HepG2 (cell line): ENCODE measurements around the gene ZDHHC16. TPM values are rescaled to one million over a fixed set of nuclear protein-coding genes. Genes with fewer than 3 reads are reported as not detected.

ENCODE experiments used
- BORCS8-MEF2B ChIP-seq: sonication (generic); formaldehyde crosslinking; IDR thresholded peaks from 2 replicates; pipeline ENCODE4 v1.8.0; 2022; ENCODE audit warnings: mild to moderate bottlenecking, missing genetic modification reagents
- ELF1 ChIP-seq: sonication (generic); formaldehyde crosslinking; IDR thresholded peaks from 2 replicates; pipeline ENCODE4 v1.4.0; 2020; ENCODE audit warnings: missing genetic modification reagents
- FOXA3 ChIP-seq: IDR thresholded peaks from 2 replicates; pipeline ENCODE4 v1.6.1; 2016; ENCODE audit warnings: missing genetic modification reagents, missing compliant biosample characterization
- KDM2A ChIP-seq: sonication (generic); formaldehyde crosslinking; IDR thresholded peaks from 2 replicates; pipeline ENCODE4 v1.4.0; 2020; ENCODE audit warnings: low read depth, missing genetic modification reagents, borderline replicate concordance
- RXRA ChIP-seq: sonication (generic); formaldehyde crosslinking; IDR thresholded peaks from 2 replicates; pipeline ENCODE4 v1.5.1; 2020; ENCODE audit warnings: missing genetic modification reagents
- THAP11 ChIP-seq: IDR thresholded peaks from 2 replicates; pipeline ENCODE4 v1.6.1; 2016; ENCODE audit warnings: missing biosample characterization, missing genetic modification reagents
- ZNF772 ChIP-seq: sonication (generic); formaldehyde crosslinking; IDR thresholded peaks from 2 replicates; pipeline ENCODE4 v1.5.0; 2020; ENCODE audit warnings: mild to moderate bottlenecking, missing genetic modification reagents
- polyA plus RNA-seq, 8 experiments: library from polyadenylated mRNA; depleted of rRNA in 3 of 8; stranded (reverse) in 7 of 8; unstranded in 1 of 8; fragments of >200 nt; fragmentation: Illumina TruSeq in 4 of 8; extraction: Trizol in 4 of 8; gene quantifications; 2 replicates each; pipeline versions ENCODE4 v1.2.1 to v1.2.3, GENCODE V29; 2011 to 2016; ENCODE audit warnings: low read depth in 4 of 8, missing spikeins in 1 of 8, mixed read lengths in 1 of 8; ENCODE audit not compliant: insufficient read depth in 1 of 8
- total RNA-seq, 5 experiments: library from RNA; depleted of rRNA; stranded (reverse); fragments of >200 nt; fragmentation: Illumina TruSeq; extraction: Trizol; gene quantifications; 2 replicates each; pipeline ENCODE4 v1.2.3, GENCODE V29; 2016; ENCODE audit warnings: low read depth in 1 of 5
- TF ChIP-seq, protein P1 (sequence below): sonication (generic); formaldehyde crosslinking; IDR thresholded peaks from 2 replicates; pipeline ENCODE4 v1.5.1; 2020; ENCODE audit warnings: missing genetic modification reagents, mild to moderate bottlenecking, borderline replicate concordance
- TF ChIP-seq, protein P2 (sequence below): sonication (generic); formaldehyde crosslinking; IDR thresholded peaks from 2 replicates; pipeline ENCODE4 v1.4.0; 2020; ENCODE audit warnings: low read depth, mild to moderate bottlenecking, missing genetic modification reagents
- TF ChIP-seq, protein P3 (sequence below): sonication (generic); formaldehyde crosslinking; IDR thresholded peaks from 2 replicates; pipeline ENCODE4 v1.5.0; 2020; ENCODE audit warnings: missing genetic modification reagents
- TF ChIP-seq, protein P4 (sequence below): sonication (generic); formaldehyde crosslinking; IDR thresholded peaks from 2 replicates; pipeline ENCODE4 v1.9.0; 2021; ENCODE audit warnings: missing genetic modification reagents, borderline replicate concordance
- TF ChIP-seq, protein P5 (sequence below): sonication (generic); formaldehyde crosslinking; IDR thresholded peaks from 2 replicates; pipeline ENCODE4 v1.5.1; 2020; ENCODE audit warnings: mild to moderate bottlenecking, missing genetic modification reagents, moderate library complexity

The ZDHHC16 gene
- total and polyA plus RNA-seq, 2 of the 13 experiments (the other 11 are each of a cell fraction or from before 2014, with no cell fraction given) = 40.8 to 41.8 TPM

DNA sequence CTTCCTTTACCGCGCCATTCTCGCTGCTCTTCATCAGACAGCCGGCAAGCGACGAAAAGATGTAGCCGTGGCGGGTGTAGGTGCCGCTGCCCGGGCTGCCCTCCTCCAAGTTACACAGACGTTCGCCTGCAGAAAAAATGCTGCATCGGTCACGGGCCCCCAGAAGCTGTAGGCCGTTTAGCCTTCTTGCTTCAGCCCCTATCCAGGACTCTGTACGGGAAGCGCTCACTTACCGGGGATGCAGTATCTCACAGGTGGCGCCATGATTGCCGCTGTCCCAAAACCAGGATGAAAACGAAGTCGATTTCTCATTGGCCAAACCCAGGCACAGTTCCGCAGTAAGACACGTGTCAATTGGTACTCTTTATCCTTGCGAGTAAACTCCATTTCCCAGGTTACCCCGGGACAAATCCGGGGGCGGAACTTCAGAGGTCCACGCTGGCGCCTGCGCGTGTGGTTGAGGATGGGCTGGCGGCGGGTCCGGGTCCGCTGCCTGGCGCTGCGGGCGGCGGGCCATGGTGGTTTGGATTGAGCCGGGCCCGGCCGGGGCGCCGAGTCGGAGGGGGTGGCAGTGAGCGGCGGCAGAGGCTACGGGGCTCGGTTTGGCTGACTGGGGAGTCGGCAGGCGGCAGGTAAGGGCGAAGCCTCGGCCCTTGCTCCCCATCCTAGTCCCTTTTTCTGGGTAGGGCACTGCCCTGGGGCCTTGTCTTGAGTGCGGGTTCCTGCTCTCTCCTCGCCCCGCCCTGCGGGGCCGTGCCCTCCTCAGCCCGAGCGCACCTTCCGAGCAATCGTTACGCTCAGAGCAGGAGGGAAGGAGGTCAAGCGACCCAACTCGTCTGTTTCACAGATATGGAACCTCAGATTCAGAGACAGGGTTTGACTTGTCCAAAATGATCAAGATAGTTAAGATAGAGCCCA, at the start of gene ZDHHC16, which contains the start of gene EXOSC1 (continued):
- TF ChIP-seq BORCS8-MEF2B (CRISPR knock-in tag) (peak; percentile 62), FOXA3 (CRISPR knock-in tag) (peak; percentile 58; the same call in 1 of the 2 replicates), KDM2A (CRISPR knock-in tag) (peak; percentile 83), ZNF772 (CRISPR knock-in tag) (no peak), RXRA (CRISPR knock-in tag) (peak; percentile 30; the same call in 1 of the 2 replicates), THAP11 (peak; percentile 100), ELF1 (peak; percentile 93)
- TF ChIP-seq, protein P1, sequence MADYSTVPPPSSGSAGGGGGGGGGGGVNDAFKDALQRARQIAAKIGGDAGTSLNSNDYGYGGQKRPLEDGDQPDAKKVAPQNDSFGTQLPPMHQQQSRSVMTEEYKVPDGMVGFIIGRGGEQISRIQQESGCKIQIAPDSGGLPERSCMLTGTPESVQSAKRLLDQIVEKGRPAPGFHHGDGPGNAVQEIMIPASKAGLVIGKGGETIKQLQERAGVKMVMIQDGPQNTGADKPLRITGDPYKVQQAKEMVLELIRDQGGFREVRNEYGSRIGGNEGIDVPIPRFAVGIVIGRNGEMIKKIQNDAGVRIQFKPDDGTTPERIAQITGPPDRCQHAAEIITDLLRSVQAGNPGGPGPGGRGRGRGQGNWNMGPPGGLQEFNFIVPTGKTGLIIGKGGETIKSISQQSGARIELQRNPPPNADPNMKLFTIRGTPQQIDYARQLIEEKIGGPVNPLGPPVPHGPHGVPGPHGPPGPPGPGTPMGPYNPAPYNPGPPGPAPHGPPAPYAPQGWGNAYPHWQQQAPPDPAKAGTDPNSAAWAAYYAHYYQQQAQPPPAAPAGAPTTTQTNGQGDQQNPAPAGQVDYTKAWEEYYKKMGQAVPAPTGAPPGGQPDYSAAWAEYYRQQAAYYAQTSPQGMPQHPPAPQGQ (CRISPR knock-in tag) = no peak
- TF ChIP-seq, protein P2, sequence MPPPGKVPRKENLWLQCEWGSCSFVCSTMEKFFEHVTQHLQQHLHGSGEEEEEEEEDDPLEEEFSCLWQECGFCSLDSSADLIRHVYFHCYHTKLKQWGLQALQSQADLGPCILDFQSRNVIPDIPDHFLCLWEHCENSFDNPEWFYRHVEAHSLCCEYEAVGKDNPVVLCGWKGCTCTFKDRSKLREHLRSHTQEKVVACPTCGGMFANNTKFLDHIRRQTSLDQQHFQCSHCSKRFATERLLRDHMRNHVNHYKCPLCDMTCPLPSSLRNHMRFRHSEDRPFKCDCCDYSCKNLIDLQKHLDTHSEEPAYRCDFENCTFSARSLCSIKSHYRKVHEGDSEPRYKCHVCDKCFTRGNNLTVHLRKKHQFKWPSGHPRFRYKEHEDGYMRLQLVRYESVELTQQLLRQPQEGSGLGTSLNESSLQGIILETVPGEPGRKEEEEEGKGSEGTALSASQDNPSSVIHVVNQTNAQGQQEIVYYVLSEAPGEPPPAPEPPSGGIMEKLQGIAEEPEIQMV (CRISPR knock-in tag) = peak; percentile 67; the same call in 1 of the 2 replicates
- TF ChIP-seq, protein P3, sequence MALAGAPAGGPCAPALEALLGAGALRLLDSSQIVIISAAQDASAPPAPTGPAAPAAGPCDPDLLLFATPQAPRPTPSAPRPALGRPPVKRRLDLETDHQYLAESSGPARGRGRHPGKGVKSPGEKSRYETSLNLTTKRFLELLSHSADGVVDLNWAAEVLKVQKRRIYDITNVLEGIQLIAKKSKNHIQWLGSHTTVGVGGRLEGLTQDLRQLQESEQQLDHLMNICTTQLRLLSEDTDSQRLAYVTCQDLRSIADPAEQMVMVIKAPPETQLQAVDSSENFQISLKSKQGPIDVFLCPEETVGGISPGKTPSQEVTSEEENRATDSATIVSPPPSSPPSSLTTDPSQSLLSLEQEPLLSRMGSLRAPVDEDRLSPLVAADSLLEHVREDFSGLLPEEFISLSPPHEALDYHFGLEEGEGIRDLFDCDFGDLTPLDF (CRISPR knock-in tag) = peak; percentile 79; the same call in 1 of the 2 replicates
- TF ChIP-seq, protein P4, sequence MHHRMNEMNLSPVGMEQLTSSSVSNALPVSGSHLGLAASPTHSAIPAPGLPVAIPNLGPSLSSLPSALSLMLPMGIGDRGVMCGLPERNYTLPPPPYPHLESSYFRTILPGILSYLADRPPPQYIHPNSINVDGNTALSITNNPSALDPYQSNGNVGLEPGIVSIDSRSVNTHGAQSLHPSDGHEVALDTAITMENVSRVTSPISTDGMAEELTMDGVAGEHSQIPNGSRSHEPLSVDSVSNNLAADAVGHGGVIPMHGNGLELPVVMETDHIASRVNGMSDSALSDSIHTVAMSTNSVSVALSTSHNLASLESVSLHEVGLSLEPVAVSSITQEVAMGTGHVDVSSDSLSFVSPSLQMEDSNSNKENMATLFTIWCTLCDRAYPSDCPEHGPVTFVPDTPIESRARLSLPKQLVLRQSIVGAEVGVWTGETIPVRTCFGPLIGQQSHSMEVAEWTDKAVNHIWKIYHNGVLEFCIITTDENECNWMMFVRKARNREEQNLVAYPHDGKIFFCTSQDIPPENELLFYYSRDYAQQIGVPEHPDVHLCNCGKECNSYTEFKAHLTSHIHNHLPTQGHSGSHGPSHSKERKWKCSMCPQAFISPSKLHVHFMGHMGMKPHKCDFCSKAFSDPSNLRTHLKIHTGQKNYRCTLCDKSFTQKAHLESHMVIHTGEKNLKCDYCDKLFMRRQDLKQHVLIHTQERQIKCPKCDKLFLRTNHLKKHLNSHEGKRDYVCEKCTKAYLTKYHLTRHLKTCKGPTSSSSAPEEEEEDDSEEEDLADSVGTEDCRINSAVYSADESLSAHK = 0 out of 2 replicates have a peak, but pooled peaks have one; percentile 29
- TF ChIP-seq, protein P5, sequence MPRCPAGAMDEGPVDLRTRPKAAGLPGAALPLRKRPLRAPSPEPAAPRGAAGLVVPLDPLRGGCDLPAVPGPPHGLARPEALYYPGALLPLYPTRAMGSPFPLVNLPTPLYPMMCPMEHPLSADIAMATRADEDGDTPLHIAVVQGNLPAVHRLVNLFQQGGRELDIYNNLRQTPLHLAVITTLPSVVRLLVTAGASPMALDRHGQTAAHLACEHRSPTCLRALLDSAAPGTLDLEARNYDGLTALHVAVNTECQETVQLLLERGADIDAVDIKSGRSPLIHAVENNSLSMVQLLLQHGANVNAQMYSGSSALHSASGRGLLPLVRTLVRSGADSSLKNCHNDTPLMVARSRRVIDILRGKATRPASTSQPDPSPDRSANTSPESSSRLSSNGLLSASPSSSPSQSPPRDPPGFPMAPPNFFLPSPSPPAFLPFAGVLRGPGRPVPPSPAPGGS (CRISPR knock-in tag) = peak; percentile 80; the same call in 1 of the 2 replicates
